SKM-1 treated with dmso at 0.1 percent for 144 hours (cell line): ENCODE data around the gene ZNF132.
"Not testable (repeated sequence)": the region's sequence is repeated elsewhere in the genome, so short reads cannot be mapped to it uniquely, and the experiment has no call there.

ENCODE experiments used
- DNase-seq: peaks from one replicate; lab custom pipeline; 2025; ENCODE audit not compliant: unreplicated experiment; lab: John Stamatoyannopoulos, UW

ZNF132 gene

DNA sequence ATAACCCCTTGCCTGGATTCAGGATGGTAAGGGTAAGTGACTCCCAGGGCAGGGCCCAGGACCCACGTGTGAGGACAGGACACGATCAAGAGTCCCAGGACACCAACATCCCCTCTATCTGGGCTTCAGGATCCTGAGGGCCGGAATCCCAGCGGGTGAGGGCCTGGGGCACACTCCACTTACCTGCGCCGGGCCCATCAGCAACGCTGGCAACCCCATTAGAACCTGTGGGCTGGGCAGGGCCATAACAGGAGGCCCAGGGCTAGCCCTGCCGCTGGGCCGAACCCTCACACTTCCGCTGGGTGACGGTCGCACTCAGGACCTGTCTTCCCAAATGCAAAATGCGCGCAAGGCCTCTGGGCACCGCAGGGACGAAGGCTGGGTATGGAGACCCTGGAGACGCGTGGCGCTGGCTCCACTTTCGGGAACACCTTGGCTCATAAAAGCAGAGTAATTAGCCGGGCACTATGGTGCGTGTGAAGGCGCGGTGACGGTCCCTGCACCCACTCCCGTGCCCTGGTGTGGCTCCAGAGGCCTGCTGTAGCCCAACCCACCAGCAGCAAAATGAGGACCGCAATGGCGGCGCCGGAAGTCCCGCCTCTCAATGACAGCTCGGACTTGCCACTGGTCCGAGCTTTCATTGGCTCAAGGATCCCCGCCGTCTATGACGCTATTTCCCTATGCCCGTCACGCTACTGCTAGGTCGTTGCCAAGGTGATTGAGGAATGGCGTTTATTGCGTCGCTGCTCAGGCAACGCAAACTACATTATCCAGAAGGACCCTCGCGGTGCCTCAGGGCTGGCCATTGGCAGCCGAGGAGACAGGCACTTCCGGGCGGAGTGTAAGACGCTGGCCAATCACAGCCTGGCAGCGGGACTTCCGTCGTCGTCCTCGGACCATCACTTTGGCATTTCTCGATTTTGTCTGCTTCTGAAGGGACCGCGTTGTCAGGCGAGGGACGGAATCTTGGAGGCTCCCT lies at the start of gene ZNF132:
ZNF132 (minus strand) TSS at position 578 of the 979 bp plus-strand sequence; CDS start at position 246, 332 bp downstream.
- DNase-seq, result no peak

DNA sequence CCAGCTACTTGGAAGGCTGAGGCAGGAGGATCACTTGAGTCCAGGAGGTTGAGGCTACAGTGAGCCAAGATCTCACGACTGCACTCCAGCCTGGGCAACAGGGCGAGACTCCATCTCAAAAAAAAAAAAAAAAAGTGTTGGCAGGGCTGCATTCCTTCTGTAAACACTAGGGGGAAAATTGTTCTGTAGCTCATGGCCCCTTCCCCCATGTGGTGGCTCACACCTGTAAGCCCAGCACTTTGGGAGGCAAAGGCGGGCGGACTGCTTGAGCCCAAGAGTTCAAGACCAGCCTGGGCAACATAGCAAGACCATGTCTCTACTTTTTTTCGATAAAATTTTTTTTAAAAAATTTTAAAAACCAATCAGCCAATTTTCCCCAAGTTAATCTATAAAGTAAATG lies 44.4 kb upstream of the ZNF132 start:
- DNase-seq, result not testable (repeated sequence)

DNA sequence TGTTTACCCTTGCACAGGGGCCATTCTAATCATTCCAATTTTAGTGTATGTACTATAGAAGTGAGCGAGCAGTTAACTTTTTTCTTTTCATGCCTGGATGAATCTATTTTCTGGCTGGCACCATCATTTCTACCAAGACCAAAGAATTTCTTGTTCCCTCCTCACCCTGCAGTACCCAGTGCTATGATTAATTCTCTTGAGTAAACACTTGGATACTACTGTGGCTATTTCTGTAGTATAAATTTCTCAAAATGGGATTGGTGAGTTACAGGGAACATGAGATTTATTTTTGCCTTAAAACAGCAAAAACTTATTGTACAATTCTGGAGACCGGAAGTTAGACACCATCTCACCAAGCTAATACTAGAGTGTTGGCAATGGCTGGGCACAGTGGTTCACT lies 43.8 kb upstream of the ZNF132 start:
- DNase-seq, result no peak

DNA sequence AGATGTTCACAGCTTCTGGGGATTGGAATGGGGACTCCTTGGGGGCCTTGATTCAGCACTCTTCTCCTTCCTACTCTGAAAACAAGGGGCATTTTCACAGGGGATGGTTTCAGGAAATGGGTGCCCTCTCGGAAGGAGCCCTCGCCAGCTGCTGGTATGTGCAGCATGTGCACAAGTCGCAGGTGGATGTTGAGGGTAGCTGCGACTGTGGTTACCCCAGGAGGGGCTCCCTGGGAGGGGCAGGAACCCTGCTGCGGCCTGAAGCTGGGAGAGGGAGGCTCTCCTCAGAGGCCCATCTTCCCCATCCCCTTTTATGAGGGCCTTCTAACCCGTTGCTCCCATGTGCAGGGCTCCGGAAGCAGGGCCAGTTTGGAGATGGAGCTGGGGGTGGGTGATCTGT lies 42.4 kb upstream of the ZNF132 start:
- DNase-seq, result no peak

DNA sequence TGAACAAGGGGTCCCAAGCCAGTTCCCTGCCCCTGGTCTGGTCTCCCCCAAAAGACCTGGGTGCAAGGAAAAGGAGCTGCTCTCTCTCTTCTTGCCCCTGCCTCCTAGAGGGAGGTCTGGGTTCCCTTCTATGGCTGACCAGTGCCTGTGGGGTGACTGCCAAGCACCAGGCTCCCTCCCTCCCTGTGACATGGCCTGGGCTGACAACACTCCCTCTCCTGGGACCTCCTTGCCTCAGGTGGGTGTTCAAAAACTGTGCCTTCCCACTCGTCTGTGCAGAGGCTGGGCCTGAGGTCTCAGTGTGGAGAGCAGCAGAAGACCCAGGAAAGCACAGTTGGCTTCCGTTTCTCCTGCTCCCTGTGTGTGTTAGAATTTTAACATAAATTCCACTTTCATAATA lies 40.9 kb upstream of the ZNF132 start:
- DNase-seq, result no peak

DNA sequence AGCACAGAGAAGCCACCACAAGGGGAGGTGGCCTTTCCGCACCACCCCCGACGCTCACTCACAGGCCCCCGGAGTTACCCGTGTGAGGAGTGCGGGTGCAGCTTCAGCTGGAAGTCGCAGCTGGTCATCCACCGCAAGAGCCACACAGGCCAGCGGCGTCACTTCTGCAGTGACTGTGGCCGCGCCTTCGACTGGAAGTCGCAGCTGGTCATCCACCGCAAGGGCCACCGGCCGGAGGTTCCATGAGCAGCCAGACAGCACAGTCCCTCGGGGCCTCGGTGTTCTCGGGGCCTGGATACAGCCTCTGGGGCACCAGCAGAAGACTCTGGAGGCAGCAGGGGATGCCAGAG lies 40.5 kb upstream of the ZNF132 start:
- no peak for DNase-seq

DNA sequence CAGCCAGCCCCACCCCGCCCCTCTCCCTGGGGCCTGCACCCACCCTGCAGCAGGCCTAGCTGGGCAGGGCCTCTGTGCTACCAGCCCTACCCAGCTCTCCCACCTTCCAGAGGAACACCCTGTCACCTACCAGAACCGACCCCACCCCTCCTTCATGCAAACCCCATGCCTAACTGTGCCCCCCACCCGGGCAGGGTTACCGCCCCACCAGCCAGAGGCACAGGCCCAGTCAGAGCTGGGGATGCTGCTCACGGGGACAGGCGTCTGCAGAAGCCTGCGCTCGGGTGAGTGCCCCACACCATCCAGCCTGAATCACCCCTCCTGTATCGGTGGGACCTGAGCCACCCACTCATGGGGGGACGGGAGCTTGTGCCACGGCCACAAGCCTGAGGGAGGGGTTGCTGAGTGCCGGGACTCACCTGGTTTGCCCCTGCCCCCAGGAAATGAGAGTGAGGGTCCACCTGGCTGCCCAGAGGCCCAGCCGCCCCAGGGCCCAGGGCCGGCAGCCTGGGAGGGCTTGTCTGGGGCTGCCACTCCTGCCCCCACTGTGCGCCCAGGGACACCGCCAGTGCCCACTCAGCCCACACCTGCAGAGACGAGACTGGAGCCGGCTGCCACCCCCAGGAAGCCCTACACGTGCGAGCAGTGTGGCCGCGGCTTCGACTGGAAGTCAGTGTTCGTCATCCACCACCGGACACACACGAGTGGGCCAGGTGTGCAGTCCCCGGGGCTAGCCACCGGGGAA lies 40.0 kb upstream of the ZNF132 start:
- DNase-seq, result no peak

DNA sequence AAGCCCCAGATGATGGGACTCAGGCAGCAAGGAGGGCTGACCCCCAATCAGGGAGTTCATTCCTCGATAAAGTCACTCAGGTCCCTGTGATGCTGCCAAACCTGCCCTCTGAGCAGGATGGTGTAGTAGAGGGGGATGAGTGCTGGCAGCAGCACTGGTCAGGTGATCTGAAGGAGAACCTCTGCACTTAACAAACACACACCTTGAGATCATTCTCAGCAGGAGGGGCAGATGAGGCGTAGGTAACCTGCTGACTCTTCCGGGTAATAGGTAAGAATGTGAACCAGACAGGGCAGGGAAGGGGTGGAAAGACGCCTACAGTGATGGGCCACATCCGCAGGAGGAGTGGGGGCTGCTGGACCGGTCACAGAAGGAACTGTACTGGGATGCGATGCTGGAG lies 39.4 kb upstream of the ZNF132 start:
- DNase-seq, result no peak

DNA sequence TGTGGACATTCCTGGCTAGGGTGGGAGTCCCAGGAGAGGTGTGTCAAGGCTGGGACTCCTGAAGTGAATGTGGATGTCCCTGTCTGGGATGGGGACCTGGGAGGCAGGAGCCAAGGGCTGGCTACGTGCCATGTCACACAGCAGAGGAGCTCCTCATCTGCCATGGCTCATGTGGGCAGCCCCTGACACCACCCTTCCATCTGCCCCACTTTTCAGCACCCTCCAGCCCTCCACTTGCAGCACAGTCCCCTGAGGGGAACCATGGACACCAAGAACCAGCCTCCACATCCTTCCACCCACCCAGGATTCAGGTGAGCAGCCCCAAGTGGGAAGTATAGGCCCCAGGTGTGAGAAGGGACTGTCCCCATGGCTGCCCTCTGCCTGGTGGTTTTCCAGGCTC lies 37.9 kb upstream of the ZNF132 start:
- no peak for DNase-seq

DNA sequence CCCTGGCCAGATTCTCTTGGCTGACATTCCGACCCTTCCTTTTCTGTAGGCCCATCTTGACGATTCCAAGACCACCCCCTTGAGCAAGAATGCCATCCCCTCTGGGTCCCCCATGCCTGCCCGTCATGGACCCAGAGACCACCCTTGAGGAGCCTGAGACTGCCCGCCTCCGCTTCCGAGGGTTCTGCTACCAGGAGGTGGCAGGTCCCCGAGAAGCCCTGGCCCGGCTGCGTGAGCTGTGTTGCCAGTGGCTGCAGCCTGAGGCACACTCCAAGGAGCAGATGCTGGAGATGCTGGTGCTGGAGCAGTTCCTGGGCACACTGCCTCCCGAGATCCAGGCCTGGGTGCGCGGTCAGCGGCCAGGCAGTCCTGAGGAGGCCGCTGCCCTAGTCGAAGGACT lies 37.2 kb upstream of the ZNF132 start:
- no peak for DNase-seq

DNA sequence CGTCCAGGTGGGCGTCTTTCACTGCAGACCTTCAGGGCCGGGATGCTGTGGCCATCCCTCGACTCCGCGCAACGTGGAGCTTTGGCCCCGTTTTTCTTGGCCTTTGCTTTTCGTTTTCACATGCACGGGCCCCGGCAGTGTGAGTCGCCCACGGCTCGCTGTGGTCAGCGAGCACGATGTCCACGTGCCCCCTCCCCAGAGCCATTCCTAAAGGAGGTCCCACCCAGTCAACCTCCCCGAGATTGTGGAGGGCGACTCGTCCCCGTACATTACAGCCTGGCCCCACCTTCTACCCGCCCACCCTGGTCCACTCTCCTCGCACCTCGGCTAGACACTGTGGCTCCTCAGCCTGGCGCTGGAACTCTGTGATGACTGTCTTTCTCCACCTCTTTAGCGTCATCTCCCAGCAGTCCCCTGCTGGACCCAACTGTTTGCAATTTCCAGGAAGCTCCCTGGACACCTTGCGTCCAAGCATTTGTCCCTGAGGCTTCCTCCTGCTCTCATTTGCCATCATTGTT lies 36.6 kb upstream of the ZNF132 start:
- DNase-seq, result no peak

DNA sequence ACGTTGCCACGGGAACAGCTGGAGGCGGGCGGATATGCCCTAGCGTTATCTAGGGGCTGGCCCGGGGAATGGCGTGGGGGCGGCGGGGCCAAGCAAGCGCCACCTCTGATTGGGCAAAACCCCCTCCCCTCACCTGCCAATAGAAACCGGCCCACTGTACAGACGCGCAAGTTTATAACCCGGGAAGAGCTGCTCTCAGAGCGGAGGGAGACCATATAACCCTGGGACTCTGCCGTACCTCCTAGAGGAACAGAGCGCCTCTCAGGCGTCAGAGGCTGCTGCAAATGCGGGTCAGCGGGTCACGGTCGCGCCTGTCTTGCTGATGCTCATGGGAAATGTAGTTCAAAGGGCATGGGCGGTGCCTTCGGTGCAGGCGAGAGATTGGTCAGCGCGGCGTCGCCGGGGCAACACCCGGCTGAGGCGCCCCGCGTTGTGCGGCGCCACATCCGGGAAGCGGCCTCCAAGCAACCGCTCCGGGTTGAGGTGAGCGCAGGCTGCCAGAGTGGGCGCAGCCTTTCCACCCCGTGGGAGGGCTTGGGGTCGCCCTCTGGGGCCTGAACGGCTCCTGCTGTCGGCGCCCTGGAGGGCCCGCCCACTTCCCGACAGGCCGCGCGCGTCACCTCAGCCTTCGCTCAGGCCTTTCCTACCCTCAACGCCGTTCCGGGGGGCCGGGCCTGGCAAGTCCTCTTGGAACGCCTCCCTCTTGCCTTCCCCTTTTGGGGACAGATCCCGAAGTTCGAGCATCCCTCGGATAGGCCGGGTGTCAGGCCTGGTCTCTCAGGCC lies 36.0 kb upstream of the ZNF132 start, which contains the start of gene ZNF446:
ZNF446 (plus strand) TSS at position 639 of the 784 bp plus-strand sequence. CDS start 867 bp downstream, outside the sequence.
- peak; percentile 77 for DNase-seq

DNA sequence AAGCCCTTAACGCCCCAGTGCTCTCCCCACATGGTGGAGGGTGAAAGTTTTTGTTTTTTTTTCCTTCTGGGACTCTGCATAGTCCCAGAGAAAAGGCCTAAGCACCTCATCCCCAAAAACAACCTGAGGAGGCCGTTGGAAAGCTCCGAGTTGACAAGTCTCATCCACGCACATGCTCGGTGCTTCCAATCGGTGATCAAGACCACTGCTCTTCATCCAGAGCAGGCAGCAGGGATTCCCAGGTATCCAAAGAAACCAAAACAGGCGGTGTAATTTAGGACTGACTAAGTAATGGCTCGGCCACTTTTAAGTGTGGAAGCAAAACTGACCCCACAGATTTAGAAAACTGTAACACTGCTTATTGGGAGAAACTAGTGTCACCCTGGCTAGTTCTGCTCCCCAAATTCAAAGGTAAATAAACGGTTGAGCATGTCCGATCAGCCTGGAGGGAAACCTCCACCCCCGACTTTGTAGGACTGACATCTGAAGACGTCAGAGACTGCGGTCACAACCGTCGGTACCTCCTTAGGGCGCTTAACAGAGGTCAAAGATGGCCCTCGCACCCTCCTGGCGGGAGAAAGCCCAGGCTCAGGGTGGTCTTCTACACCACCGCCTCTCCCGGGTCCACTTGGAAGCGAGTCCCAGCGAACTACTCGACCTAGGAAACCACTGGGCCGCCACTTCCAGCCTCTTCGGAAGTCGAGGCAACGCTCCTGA lies 35.2 kb upstream of the ZNF132 start:
- DNase-seq, result no peak

DNA sequence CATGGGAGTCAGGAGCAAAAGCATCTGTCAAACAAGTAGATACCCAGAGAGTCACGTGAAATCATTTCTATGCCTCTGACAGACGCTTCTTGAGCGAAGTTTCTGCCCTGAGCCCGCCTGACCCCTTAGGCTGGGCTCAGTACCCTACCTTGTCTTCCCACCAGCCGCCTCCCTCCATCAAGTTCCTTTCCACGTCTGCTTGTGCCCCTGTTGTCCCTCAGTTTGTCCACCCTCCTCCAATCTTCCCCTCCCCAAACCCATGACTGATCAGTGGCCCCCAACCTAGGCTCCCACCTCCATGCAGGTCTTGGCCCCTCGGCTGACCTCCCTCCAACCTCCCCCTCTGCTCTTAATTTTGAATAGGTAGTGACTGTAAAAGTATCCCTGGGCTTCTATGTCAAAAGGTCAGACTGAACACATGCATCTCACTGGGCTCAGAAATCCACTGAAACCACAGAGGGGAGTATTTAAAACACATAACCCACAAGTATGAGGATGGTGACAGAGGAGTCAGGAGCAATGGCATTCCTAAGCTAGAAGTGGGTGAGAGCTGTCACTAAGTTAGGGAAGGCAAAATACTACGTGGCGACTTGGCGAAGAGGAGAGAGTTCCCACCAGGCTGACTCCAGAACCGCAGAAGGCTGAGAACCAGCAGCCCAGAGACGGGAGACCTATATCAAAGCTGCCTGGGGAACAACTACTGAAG lies 34.5 kb upstream of the ZNF132 start:
- no peak for DNase-seq

DNA sequence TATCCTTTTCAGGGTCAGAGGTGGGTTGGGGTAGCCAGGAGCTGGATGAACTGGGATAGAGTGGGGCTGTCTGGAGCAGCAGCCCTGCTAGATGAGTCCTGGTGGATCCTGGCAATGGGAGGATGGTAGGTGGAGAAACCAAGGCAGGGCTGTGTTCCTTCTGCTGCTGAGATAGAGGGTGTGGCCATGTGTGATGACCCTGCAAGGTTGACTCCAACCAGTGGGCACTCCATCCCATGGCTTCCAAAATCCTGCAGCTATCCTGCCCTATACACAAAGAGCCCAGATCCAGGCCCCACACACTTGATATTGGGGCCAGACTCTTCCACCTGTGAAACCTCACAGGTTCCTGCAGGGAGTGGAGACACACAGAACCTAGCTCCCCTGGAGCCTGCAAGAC lies 33.8 kb upstream of the ZNF132 start:
- no peak for DNase-seq

DNA sequence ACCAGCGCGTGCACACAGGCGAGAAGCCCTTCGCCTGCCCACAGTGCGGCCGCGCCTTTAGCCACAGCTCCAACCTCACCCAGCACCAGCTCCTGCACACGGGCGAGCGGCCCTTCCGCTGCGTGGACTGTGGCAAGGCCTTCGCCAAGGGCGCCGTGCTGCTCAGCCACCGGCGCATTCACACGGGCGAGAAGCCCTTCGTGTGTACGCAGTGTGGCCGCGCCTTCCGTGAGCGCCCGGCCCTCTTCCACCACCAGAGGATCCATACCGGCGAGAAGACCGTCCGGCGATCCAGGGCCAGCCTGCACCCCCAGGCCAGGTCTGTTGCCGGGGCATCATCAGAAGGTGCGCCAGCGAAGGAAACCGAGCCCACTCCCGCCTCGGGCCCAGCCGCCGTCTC lies 31.8 kb upstream of the ZNF132 start:
- no peak for DNase-seq

DNA sequence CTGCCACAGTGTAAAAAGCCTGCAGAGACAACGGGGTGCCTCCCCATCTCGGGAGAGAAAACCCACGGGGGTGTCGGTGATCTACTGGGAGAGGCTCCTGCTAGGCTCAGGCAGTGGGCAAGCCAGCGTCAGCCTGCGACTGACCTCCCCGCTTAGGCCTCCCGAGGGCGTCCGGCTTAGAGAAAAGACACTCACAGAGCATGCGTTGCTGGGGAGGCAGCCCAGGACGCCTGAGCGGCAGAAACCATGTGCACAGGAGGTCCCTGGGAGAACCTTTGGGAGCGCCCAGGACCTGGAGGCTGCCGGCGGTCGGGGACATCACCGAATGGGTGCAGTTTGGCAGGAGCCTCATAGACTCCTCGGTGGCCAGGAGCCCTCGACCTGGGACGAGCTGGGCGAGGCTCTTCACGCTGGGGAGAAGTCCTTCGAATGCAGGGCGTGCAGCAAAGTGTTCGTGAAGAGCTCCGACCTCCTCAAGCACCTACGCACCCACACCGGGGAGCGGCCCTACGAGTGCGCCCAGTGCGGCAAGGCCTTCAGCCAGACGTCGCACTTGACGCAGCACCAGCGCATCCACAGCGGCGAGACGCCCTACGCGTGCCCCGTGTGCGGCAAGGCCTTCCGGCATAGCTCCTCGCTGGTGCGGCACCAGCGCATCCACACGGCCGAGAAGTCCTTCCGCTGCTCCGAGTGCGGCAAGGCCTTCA lies 31.0 kb upstream of the ZNF132 start:
- DNase-seq, result not testable (repeated sequence)

DNA sequence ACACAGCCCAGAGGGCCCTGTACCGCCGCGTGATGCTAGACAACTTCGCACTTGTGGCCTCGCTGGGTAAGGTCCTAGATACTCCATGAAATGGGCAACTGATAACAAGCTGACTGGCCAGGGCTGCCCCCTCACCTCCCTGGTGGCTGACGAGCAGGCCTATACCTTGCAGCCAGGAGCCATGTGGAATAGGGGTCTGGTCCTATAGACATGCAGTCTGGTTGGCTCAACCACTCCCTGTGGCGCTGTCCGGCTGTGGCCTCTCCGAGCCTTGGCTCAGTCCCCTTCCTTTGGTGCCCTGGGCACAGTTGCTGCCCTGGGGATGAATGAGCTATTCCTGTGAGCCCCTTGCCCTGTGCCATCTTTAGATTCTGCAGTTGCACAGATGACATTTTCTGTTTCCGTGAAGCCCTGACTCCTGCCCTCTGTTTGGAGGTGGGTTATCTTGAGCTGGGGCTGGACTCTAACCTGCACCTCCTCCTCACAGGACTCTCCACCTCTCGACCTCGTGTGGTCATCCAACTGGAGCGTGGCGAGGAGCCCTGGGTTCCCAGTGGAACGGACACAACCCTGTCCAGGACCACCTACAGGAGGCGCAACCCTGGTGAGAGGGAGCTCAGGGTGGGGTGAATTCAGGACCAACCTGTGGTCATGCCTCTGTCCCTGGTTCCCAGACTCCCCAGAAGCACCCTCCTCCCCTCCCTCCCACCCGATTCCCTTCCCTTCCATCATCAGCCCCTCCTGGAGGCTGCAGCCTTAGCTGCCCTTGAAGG lies 29.5 kb upstream of the ZNF132 start:
- no peak for DNase-seq
